GM15510 (cell line): Measurements from ENCODE around the gene AOPEP.

Experiments
- POLR2A ChIP-seq: IDR thresholded peaks from 3 replicates; pipeline ENCODE4 v1.6.1; 2011; ENCODE audit warnings: borderline replicate concordance; ENCODE audit not compliant: insufficient read length; ENCODE audit errors: extremely low read depth

The AOPEP gene

DNA sequence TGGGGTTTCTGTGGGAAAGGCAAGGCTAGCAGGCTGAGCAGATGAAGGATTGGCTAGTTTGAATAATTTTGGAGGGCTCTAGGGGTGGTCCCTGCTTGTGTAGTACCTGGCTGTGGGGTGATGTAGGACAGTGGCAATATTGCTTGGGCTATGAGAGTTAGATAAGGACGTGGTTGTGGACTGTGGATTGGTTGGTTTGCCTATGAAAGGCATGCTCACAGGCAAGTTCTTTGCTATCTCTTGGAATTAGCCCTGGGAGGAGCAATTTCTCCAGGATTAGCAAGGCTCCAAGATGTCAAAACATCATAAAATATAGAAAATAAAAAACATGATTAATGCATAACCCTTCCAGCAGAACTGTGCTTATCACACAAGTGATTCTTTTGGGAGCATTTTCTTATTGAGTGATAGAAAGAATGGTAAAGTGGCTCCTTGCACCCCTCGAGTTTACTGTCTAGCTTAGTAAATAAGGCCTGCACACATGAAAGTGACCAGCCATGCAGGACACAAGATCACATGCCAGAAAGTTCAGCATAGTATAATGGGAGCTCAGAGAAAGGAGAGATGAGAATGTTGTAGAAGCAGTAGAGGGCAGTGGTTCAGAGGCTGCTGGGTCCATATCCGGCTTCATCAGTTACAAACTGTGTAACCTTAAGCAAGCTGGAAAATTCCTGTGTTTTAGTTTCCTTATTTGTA lies 13.8 kb downstream of the AOPEP start:
- TF ChIP-seq POLR2A, result no peak

DNA sequence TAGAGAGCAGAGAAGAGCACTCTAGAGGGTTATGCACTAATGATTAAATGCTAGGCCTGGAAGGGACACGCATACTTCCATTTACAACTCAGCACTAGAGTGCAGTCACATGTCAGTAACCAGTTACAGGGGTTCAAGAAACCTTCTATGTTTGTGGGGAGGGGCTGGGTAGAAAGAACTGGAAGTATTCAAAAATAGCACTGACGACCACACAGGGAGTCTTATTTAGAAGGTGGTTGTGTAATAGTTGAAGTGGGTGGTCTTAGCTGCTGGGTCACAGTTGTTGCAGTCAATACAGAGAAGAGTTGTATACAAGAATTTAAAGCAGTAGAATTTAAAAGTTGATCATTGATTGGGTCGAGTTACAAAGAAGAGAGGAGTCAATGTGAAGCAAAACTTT lies 15.4 kb downstream of the AOPEP start:
- no peak for TF ChIP-seq POLR2A

DNA sequence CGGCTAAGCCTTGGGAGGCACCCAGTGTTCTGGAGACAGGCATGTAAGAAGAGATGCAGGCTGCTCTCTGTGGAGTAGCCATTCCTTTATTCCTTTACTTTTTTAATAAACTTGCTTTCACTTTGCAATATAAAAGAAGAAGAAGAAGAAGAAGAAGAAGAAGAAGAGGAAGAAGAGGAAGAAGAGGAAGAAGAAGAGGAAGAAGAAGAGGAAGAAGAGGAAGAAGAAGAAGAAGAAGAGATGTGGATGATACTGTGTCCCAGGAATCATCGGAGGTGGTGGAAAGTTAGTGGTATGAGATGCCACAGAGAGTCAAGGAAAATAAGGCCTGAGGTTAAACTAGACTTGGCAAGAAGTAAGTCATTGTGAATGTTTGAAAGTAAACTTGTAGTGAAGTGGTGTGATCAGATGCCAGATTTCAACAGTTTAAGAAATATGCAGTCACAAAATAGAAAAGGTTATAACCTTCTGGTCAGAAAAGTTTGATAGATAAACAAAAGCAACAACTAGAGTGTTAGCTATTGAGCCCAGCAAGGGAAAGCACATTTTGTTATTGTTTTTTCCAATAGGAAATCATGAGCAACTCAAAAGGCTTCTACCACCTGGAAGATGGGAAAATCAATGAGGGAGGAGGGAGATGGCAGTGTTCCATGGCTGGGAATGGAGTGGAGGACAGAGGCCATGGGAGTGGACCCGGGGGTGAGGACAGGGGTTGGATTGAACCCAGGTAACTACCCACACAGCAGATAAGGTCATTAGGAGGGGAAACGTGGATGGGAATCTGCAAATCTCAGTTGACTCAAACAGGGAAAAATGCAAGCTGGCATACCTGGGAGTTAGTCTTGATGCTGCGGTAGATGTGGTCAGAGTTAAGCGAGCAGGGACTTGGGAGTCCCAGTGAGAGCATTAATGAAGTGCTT lies 16.8 kb downstream of the AOPEP start:
- no peak for TF ChIP-seq POLR2A

DNA sequence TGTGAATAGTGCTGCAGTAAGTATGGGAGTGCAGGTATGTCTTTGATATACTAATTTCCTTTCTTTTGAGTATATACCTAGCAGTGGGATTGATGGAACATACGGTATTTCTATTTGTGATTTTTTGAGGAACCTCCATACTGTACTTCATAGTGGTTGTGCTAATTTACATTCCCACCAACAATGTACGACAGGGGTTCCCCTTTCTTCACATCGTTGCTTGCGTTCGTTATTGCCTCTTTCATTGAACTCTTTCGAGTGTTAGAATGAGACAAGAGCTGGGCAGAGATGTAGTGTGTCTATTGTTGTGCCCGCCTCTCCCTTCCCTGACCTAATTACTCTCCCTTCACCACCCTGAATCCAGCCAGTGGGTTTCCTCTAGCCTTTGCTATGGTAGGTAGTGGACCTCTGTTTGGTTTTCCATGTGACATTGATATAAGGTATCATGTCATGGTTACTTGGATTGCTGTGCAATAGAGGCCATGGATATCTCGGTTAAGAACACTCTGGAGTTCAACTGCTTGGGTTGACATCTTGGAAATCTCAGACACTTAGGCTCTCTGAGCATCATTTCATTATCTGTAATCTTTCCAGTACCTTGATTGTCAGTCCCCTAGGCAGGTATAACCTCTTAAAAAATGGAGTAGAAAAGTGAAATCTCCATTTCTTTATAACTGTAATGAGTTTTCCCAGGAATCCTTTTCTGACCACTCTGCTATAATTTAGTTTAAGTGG lies 19.5 kb downstream of the AOPEP start:
- TF ChIP-seq POLR2A, result no peak

DNA sequence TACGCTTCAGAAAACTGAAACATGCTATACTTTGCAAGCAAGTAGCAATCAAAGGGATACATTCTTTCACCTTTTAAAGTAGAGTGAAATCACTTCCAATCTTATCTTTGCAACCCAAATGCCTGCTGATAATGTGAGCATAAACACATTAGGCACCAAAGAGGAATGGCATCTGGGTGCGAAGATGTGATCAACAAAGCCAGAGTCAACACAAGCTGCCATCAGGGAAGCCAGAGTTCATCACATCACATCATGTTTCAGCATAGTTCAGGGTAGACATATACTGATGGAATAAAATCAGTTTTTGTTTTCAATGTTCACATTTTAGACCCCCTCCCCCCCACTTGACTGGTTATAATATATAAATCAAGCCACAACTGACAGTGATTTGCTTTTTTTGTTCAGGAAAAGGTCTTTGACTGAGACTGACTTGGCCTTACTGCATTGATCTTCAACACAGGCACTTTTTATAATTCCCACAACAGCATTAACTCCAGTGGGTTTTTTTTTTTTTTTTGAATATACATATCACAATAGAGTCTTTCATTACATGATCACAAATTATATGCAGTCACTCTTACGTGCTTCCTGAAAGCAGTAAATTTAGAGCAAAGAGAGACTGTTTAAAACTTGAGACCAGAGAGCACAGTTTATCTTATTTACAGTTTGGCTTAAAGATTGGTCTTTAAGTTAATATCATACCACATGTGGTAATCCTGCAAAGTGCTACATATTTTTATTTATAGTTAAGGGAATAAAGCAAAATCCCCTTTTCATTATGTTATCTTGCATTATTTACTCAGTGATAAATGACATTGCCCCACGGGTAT lies 20.3 kb downstream of the AOPEP start:
- TF ChIP-seq POLR2A, result no peak

DNA sequence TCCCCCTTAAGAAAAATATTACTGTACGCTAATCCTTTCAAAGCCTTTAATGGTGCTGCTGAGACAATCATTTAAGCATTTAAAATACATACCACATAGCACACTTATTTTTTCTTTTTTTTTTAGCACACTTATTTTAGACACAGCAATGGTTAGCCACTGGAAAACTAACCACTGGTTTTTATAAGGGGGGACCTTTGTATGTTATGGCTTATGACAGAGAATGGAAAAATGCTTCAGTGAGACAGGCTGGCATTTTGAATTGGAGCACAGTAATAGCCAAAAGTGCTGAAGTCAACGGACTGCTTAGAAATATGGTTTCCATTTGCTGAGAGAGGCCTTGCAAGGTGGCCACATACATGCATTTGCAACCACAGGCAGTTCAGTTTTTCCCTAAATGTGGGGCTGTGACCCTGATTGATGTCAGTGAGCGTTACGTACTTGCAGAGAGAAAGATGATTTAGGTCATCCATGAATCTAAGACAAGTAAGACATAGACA lies 28.5 kb downstream of the AOPEP start:
- TF ChIP-seq POLR2A, result no peak

DNA sequence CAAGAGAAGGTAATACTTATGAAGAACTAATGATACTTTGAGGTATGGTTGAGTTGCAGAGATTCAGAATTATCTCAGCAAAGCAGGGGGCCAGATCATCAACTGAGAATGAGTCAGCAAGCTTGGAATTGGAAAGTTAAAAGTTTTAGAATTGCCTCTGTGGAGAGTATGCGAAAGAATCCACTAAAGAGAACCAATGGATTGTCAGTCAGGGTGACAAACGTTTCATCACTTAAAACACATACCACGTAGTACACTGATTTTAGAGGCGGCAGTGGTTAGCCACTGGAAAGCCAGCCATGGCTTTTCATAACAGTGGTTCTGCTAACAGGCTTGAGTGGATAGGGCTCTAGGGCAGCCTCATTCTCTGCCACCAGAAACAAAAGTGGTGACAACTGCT lies 30.7 kb downstream of the AOPEP start:
- TF ChIP-seq POLR2A, result no peak

DNA sequence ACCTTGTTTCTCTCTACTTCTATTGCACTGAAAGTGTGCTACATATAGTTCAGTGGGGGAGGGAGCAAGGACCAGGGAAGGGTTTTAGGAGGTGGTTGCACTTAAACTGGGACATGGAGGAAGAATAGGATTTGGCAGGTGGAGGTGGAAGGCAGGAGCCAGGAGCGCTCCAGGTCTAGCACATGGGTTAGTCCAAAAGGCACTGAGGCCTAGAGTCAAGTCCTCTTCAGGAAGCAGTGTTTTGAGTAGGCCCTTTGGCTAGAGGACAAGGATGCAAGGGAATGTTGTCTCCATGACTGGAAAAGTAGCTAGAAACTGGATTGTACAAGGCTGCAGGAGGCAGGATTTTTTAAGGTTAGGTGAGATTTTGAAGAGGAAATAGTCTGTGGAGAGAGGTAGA lies 31.5 kb downstream of the AOPEP start:
- no peak for TF ChIP-seq POLR2A

DNA sequence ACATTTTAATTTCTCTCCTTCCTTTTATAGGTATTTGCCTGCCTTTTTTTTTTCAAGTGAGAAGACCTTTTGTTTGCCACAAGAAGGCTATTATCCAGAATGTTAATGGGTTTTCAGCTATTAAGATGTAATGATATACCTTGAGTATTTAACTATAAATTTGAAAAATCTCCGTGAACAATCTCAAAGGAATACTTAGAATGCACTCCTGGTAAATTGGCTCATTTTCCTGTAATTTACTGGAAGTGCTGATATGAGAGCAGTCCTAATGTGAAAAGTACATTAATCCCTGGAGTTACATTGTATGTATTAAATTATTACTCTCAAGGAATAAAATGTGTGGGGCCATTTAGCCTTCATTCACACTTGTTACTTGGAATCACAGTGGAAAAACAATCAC lies 32.4 kb downstream of the AOPEP start:
- TF ChIP-seq POLR2A, result no peak

DNA sequence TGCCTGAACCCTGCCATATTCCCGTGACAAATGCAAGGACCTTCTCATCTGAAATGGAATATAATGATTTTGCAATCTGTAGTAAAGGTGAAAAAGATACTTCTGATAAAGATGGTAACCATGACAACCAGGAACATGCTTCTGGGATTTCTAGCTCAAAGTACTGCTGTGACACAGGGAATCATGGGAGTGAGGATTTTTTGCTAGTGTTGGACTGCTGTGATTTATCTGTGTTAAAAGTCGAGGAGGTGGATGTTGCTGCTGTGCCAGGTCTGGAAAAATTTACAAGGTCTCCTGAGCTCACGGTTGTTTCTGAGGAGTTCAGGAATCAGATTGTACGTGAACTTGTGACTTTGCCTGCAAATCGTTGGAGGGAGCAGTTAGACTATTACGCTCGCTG lies 33.5 kb downstream of the AOPEP start:
- TF ChIP-seq POLR2A, result no peak

DNA sequence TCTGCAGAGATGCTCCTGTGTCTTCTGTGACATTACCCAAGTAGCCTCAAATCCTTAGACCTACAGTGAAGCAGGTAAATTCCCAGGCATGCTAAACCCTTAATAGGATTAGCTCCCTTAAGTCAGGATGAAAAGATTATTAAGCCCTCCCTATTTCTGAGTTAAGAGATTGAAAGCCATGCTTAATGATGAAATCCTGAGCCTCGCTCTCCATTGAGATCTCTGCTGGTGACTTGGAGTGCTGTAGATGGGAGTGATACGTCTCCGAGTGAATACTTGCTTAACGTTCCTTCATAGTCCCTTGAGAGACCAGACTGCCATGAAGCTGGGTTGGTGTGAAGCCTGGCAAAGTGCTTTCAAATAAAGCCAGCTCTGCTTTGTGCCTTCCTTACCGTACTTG lies 34.2 kb downstream of the AOPEP start:
- no peak for TF ChIP-seq POLR2A

DNA sequence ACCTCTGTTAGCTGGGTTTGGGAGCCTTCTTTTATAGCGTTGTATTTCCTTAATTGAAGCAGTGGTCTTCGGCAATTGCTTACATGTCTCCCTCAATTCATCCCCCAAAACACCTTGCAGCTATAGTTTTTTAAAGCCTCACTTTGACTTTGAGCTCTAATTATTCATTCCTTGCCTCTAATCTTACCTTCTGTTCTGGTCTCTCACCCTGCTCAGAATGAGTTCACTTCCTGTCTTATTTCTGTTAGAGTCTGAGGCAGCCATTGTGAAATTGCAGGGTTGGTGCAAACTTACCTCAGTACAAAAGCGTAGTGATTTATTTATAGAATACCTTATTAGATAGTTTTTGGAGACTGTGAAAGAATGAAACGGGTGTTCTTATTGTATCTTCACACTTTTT lies 35.0 kb downstream of the AOPEP start:
- TF ChIP-seq POLR2A, result no peak

DNA sequence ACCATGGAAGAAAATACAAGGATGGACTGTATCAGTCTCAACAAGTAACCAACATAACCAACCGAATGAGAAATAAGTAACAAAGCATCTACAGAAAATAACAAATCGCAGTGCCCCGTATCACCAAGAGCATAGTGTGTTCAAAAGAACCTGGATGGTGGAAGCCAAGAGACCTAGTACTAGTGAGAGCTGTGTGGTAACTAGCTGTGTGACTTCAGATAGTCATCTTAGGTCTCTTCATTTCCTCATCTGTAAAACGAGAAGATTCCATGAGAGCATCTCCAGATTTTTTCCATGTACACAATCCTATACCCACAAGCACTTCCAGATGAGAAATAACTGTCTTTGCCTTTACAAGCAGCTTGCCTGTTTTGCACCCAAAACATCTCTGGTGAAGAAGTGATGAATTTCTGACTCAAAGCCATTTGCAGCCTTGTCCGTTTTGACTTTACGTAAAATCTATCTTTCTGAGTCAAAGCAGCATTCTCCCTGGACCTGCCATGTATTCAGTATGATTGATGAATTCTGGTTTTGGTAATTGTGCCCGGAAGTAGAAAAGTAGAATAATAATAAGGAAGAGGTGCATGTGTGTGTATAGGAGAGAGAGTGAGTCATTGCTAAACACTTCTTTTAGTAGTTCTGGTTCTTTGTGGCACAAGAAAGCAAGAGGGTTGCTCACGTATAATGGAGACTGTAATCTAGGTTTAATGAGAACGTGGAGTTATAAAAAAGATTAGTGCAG lies 41.0 kb downstream of the AOPEP start:
- no peak for TF ChIP-seq POLR2A

DNA sequence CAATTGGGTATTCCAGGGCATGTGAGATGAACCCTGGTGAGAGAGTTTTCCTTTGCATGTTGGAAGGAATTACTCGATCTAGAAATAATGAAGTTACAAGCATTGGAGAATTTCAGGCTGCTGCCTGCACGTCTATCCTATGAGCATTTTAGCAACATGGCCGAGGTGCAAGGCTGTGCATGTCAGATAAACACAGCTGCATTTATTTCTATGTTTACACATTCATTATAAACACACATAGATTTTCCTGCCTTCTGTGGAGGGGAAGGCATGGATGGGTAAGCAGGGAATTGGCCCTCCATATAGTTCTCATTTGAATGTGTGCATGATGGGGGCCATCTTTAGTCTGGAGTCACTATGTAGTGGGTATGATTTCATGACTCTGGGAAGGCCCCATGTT lies 42.3 kb downstream of the AOPEP start:
- TF ChIP-seq POLR2A, result no peak
